ENCODE results near the gene SMYD3. TPM values are rescaled to one million over a fixed set of nuclear protein-coding genes. Genes with fewer than 3 reads are reported as not detected.
A peak's percentile ranks its signal among the peaks of the same experiment; 100 is the strongest.

Gene SMYD3
- total and polyA plus RNA-seq, 9 of the 15 experiments (the other 6 are each of a cell fraction or from before 2014, with no cell fraction given): 128 to 440 (median 197) TPM

DNA sequence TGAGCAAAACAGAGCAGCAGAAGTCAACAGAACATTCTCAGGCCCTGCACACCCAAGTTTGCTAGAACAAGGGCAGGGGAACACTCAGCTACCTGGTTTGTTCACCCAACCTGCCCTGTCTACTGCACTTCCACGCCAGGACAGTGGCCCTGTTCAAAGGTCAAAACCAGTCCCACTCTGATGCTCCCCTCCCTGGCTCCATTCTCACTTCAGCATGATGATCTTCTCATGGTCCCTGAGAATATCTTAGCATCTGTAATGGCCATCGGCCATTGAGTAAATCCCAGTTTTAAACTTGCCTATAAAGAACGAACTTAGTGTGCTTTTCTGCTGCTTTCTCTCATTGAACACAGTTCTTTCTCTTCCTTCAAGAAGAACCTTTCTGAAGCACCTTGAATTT lies 293.6 kb downstream of the SMYD3 start (continued):
- TF ChIP-seq, protein P1, sequence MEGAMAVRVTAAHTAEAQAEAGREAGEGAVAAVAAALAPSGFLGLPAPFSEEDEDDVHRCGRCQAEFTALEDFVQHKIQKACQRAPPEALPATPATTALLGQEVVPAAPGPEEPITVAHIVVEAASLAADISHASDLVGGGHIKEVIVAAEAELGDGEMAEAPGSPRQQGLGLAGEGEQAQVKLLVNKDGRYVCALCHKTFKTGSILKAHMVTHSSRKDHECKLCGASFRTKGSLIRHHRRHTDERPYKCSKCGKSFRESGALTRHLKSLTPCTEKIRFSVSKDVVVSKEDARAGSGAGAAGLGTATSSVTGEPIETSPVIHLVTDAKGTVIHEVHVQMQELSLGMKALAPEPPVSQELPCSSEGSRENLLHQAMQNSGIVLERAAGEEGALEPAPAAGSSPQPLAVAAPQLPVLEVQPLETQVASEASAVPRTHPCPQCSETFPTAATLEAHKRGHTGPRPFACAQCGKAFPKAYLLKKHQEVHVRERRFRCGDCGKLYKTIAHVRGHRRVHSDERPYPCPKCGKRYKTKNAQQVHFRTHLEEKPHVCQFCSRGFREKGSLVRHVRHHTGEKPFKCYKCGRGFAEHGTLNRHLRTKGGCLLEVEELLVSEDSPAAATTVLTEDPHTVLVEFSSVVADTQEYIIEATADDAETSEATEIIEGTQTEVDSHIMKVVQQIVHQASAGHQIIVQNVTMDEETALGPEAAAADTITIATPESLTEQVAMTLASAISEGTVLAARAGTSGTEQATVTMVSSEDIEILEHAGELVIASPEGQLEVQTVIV (CRISPR knock-in tag; IDR thresholded peaks at IDR 0.05; ENCODE audit: borderline replicate concordance): no peak
- TF ChIP-seq STAG1 (CRISPR knock-in tag; IDR thresholded peaks at IDR 0.05; ENCODE audit: borderline replicate concordance) (no peak), ZNF282 (CRISPR knock-in tag; IDR thresholded peaks at IDR 0.05) (no peak), NCOA4 (IDR thresholded peaks at IDR 0.05; ENCODE audit: partially characterized antibody) (no peak), E2F3 (CRISPR knock-in tag; IDR thresholded peaks at IDR 0.05) (0 out of 2 replicates have a peak, but pooled peaks have one; percentile 45), LCOR (CRISPR knock-in tag; IDR thresholded peaks at IDR 0.05) (no peak), GATAD2A (IDR thresholded peaks at IDR 0.05) (no peak), ZNF699 (CRISPR knock-in tag; IDR thresholded peaks at IDR 0.05; ENCODE audit: insufficient replicate concordance) (no peak), ZNF780A (CRISPR knock-in tag; IDR thresholded peaks at IDR 0.05) (no peak), NCOA1 (IDR thresholded peaks at IDR 0.05; ENCODE audit: low read depth) (no peak), SIRT6 (IDR thresholded peaks at IDR 0.05; ENCODE audit: low read depth, low read length) (no peak), PHF21A (IDR thresholded peaks at IDR 0.05; ENCODE audit: borderline replicate concordance, low read depth) (no peak), NFATC3 (IDR thresholded peaks at IDR 0.05) (no peak), ATF1 (CRISPR knock-in tag; IDR thresholded peaks at IDR 0.05) (no peak), ATF1 (tag; IDR thresholded peaks at IDR 0.05) (no peak), ZNF133 (CRISPR knock-in tag; IDR thresholded peaks at IDR 0.05) (peak; percentile 29; the same call in 1 of the 2 replicates), NCOR1 (IDR thresholded peaks at IDR 0.05) (no peak)
- TF ChIP-seq, protein P2, sequence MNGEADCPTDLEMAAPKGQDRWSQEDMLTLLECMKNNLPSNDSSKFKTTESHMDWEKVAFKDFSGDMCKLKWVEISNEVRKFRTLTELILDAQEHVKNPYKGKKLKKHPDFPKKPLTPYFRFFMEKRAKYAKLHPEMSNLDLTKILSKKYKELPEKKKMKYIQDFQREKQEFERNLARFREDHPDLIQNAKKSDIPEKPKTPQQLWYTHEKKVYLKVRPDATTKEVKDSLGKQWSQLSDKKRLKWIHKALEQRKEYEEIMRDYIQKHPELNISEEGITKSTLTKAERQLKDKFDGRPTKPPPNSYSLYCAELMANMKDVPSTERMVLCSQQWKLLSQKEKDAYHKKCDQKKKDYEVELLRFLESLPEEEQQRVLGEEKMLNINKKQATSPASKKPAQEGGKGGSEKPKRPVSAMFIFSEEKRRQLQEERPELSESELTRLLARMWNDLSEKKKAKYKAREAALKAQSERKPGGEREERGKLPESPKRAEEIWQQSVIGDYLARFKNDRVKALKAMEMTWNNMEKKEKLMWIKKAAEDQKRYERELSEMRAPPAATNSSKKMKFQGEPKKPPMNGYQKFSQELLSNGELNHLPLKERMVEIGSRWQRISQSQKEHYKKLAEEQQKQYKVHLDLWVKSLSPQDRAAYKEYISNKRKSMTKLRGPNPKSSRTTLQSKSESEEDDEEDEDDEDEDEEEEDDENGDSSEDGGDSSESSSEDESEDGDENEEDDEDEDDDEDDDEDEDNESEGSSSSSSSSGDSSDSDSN (IDR thresholded peaks at IDR 0.05; ENCODE audit: borderline replicate concordance in 1 of 2, low read depth in 2 of 2, low read length in 2 of 2): no peak
- TF ChIP-seq, protein P3, sequence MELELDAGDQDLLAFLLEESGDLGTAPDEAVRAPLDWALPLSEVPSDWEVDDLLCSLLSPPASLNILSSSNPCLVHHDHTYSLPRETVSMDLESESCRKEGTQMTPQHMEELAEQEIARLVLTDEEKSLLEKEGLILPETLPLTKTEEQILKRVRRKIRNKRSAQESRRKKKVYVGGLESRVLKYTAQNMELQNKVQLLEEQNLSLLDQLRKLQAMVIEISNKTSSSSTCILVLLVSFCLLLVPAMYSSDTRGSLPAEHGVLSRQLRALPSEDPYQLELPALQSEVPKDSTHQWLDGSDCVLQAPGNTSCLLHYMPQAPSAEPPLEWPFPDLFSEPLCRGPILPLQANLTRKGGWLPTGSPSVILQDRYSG (tag; conservative IDR thresholded peaks at IDR 0.05; ENCODE audit: low read depth): 0 out of 2 replicates have a peak, but pooled peaks have one; percentile 47
- TF ChIP-seq, protein P4, sequence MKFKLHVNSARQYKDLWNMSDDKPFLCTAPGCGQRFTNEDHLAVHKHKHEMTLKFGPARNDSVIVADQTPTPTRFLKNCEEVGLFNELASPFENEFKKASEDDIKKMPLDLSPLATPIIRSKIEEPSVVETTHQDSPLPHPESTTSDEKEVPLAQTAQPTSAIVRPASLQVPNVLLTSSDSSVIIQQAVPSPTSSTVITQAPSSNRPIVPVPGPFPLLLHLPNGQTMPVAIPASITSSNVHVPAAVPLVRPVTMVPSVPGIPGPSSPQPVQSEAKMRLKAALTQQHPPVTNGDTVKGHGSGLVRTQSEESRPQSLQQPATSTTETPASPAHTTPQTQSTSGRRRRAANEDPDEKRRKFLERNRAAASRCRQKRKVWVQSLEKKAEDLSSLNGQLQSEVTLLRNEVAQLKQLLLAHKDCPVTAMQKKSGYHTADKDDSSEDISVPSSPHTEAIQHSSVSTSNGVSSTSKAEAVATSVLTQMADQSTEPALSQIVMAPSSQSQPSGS (CRISPR knock-in tag; IDR thresholded peaks at IDR 0.05): no peak
- TF ChIP-seq, protein P5, sequence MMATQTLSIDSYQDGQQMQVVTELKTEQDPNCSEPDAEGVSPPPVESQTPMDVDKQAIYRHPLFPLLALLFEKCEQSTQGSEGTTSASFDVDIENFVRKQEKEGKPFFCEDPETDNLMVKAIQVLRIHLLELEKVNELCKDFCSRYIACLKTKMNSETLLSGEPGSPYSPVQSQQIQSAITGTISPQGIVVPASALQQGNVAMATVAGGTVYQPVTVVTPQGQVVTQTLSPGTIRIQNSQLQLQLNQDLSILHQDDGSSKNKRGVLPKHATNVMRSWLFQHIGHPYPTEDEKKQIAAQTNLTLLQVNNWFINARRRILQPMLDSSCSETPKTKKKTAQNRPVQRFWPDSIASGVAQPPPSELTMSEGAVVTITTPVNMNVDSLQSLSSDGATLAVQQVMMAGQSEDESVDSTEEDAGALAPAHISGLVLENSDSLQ (IDR thresholded peaks at IDR 0.05): no peak

Data from K562 (cell line).